ENCODE results near the gene CACNA1G. TPM values are rescaled to one million over a fixed set of nuclear protein-coding genes. Genes with fewer than 3 reads are reported as not detected.

CACNA1G gene
- total RNA-seq, 1 donor from 2014 or later, result 1.6 TPM

DNA sequence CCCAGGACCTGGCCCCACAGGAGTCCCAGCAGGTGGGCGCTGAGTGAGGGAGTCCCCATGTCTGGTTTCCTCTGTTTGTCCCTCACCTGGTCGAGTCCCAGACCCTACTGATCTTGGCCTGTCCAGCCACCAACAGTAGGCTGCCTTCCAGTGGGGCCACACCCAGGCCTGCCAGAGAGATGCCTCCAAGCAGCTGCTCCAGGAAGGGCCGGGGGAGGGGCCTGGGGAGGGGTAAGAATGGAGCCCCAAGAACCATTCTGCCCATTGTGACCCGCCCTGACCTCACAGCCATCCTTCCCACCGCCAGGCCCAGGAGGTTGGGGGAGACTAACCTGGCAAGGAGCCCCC lies 12.8 kb upstream of the CACNA1G start:
- no peak for DNase-seq (ENCODE audit: low spot score)
- Mint-ChIP-seq H3K27ac (no peak overlapping the region), H3K4me3 (peak overlapping the region; percentile 79), H3K27me3 (ENCODE audit: insufficient read depth, low read depth) (peaks cover 14% of the 10 kb centered on the region), H3K36me3 (peaks cover 2% of the 10 kb centered on the region), H3K4me1 (peaks cover 12% of the 10 kb centered on the region), H3K9me3 (no peaks in the 10 kb centered on the region)
- H3K27me3 ChIP-seq, result peaks cover 10% of the 10 kb centered on the region
- H3K9ac ChIP-seq, result no peak overlapping the region
- H3K36me3 ChIP-seq, result no peaks in the 10 kb centered on the region
- TF ChIP-seq EZH2phosphoT487 (IDR thresholded peaks at IDR 0.05) (no peak), EZH2 (IDR thresholded peaks at IDR 0.05) (no peak)
- TF ChIP-seq, protein P1, sequence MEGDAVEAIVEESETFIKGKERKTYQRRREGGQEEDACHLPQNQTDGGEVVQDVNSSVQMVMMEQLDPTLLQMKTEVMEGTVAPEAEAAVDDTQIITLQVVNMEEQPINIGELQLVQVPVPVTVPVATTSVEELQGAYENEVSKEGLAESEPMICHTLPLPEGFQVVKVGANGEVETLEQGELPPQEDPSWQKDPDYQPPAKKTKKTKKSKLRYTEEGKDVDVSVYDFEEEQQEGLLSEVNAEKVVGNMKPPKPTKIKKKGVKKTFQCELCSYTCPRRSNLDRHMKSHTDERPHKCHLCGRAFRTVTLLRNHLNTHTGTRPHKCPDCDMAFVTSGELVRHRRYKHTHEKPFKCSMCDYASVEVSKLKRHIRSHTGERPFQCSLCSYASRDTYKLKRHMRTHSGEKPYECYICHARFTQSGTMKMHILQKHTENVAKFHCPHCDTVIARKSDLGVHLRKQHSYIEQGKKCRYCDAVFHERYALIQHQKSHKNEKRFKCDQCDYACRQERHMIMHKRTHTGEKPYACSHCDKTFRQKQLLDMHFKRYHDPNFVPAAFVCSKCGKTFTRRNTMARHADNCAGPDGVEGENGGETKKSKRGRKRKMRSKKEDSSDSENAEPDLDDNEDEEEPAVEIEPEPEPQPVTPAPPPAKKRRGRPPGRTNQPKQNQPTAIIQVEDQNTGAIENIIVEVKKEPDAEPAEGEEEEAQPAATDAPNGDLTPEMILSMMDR (IDR thresholded peaks at IDR 0.05), result no peak
- H3K79me2 ChIP-seq (ENCODE audit: low read depth), result no peaks in the 10 kb centered on the region
- peak overlapping the region; percentile 43 for H2AFZ ChIP-seq (replicated peaks)
- H3F3A ChIP-seq (ENCODE audit: low read depth), result peaks cover 9% of the 10 kb centered on the region
- H3K9me3 ChIP-seq (ENCODE audit: low read depth), result no peaks in the 10 kb centered on the region
- peak overlapping the region; percentile 86 for H3K4me2 ChIP-seq
- H3K4me1 ChIP-seq, result peaks cover 11% of the 10 kb centered on the region
- no peak overlapping the region for H3K27ac ChIP-seq
- H3K4me3 ChIP-seq, result peak overlapping the region; percentile 60
- H4K20me1 ChIP-seq (ENCODE audit: low read depth), result no peaks in the 10 kb centered on the region

DNA sequence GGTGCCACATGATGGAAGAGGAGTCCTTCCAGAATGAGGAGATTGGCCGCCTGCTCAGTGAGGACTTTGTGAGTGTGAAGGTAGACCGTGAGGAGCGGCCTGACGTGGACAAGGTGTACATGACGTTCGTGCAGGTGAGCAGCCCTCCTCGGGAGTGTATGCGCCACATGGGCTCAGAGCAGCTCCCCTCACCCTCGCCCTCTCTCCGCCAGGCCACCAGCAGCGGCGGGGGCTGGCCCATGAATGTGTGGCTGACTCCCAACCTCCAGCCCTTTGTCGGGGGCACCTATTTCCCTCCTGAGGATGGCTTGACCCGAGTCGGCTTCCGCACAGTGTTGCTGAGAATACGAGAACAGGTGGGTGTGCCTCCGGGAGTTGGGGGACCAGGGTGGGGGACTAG lies 11.7 kb upstream of the CACNA1G start:
- Histone ChIP-seq H3K4me2 (no peak overlapping the region), H3K79me2 (ENCODE audit: low read depth) (no peaks in the 10 kb centered on the region), H3K9me3 (ENCODE audit: low read depth) (no peaks in the 10 kb centered on the region), H3K36me3 (no peaks in the 10 kb centered on the region), H3K4me1 (peaks cover 8% of the 10 kb centered on the region), H3F3A (ENCODE audit: low read depth) (no peaks in the 10 kb centered on the region), H2AFZ (replicated peaks) (no peak overlapping the region), H3K27ac (no peak overlapping the region), H3K9ac (no peak overlapping the region), H4K20me1 (ENCODE audit: low read depth) (no peaks in the 10 kb centered on the region), H3K27me3 (peaks cover 10% of the 10 kb centered on the region), H3K4me3 (no peak overlapping the region)
- TF ChIP-seq, protein P1 (IDR thresholded peaks at IDR 0.05), result no peak
- TF ChIP-seq EZH2 (IDR thresholded peaks at IDR 0.05) (no peak), EZH2phosphoT487 (IDR thresholded peaks at IDR 0.05) (no peak)
- Mint-ChIP-seq H3K36me3 (peaks cover 2% of the 10 kb centered on the region), H3K4me3 (peak overlapping the region; percentile 15), H3K9me3 (no peaks in the 10 kb centered on the region), H3K4me1 (peaks cover 7% of the 10 kb centered on the region), H3K27me3 (ENCODE audit: insufficient read depth, low read depth) (peaks cover 15% of the 10 kb centered on the region), H3K27ac (no peak overlapping the region)
- no peak for DNase-seq (ENCODE audit: low spot score)

DNA sequence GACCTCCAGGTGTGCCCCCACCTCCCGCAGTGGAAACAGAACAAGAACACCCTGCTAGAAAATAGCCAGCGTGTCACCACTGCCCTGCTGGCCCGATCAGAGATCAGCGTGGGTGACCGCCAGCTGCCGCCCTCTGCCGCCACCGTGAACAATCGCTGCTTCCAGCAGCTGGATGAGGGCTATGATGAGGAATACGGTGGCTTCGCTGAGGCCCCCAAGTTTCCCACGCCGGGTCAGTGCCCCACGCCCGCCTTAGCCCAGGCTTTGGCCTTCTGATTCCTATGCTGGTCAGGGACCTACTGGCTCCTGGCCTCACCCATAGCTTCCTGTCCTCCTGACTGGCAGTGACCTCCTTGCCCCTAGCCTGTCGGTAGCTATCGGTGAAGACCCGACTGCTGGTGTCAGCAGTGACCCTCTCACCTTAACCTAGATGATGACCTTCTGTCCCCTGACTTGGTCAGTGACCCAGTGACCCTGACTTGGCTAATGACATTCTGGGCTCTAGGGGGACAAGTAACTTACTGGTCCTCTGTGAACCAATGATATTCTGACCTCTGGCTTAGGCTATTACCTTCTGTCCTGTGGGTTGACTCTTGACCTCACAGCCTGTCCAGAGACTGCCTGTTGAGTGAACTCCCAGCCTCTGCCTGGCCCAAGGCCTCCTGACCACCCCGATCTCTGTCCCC lies 11.1 kb upstream of the CACNA1G start:
- no peaks in the 10 kb centered on the region for H3K9me3 ChIP-seq (ENCODE audit: low read depth)
- H3K4me3 ChIP-seq, result no peak overlapping the region
- H3K4me3 Mint-ChIP-seq, result no peak overlapping the region
- no peak overlapping the region for H3K4me2 ChIP-seq
- H3K4me1 ChIP-seq, result peaks cover 8% of the 10 kb centered on the region
- peaks cover 2% of the 10 kb centered on the region for H3K36me3 Mint-ChIP-seq
- no peak overlapping the region for H3K27ac ChIP-seq
- H4K20me1 ChIP-seq (ENCODE audit: low read depth), result no peaks in the 10 kb centered on the region
- H2AFZ ChIP-seq (replicated peaks), result no peak overlapping the region
- no peaks in the 10 kb centered on the region for H3F3A ChIP-seq (ENCODE audit: low read depth)
- peaks cover 3% of the 10 kb centered on the region for H3K4me1 Mint-ChIP-seq
- TF ChIP-seq EZH2phosphoT487 (IDR thresholded peaks at IDR 0.05) (no peak), EZH2 (IDR thresholded peaks at IDR 0.05) (no peak)
- TF ChIP-seq, protein P1 (IDR thresholded peaks at IDR 0.05), result no peak
- peak overlapping the region; percentile 48 for H3K27ac Mint-ChIP-seq
- peaks cover 8% of the 10 kb centered on the region for H3K27me3 ChIP-seq
- no peak overlapping the region for H3K9ac ChIP-seq
- DNase-seq (ENCODE audit: low spot score), result no peak
- peaks cover 11% of the 10 kb centered on the region for H3K27me3 Mint-ChIP-seq (ENCODE audit: insufficient read depth, low read depth)
- H3K79me2 ChIP-seq (ENCODE audit: low read depth), result no peaks in the 10 kb centered on the region
- H3K36me3 ChIP-seq, result no peaks in the 10 kb centered on the region
- H3K9me3 Mint-ChIP-seq, result no peaks in the 10 kb centered on the region
